Ovary (tissue), 3 donors: Measurements from ENCODE around the gene DDX18.

ENCODE experiments used
- EP300 ChIP-seq: sonication (generic); formaldehyde crosslinking; IDR thresholded peaks from one replicate; pipeline ENCODE4 v1.6.1; 2017; ENCODE audit warnings: antibody characterized with exemption
- TF ChIP-seq, protein P1 (sequence below), 3 donors: fragments of 450-650 bp in 2 of 3; fragments of 200-600 bp in 1 of 3; IDR thresholded peaks; one replicate each; pipeline versions ENCODE4 v1.5.1 to v1.8.0; 2016 to 2022; ENCODE audit warnings: antibody characterized with exemption in 3 of 3, mild to moderate bottlenecking in 1 of 3
- donor health status: DM: no; HTN: no; CAD: no.

DNA sequence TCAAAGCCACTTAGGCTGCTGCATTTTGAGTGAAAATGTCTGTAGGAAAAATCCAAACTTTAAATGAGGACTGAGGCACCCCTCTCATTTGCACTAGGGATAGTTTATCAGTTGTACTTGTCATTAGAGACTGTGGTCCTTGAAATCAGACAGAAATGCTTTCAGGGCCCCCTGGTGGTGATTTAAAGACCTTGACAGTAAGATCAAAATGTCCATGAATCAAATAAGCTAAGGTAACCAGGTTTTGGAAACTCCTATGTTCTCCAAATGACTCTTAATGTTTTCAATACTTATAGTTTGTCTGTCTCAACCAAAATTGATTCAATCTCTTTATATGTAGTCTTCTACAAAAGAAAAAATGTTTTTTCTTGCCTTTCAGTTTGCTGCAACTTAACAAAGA lies 28.8 kb upstream of the DDX18 start:
- TF ChIP-seq EP300, result no peak
- TF ChIP-seq, protein P1, sequence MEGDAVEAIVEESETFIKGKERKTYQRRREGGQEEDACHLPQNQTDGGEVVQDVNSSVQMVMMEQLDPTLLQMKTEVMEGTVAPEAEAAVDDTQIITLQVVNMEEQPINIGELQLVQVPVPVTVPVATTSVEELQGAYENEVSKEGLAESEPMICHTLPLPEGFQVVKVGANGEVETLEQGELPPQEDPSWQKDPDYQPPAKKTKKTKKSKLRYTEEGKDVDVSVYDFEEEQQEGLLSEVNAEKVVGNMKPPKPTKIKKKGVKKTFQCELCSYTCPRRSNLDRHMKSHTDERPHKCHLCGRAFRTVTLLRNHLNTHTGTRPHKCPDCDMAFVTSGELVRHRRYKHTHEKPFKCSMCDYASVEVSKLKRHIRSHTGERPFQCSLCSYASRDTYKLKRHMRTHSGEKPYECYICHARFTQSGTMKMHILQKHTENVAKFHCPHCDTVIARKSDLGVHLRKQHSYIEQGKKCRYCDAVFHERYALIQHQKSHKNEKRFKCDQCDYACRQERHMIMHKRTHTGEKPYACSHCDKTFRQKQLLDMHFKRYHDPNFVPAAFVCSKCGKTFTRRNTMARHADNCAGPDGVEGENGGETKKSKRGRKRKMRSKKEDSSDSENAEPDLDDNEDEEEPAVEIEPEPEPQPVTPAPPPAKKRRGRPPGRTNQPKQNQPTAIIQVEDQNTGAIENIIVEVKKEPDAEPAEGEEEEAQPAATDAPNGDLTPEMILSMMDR (IDR thresholded peaks at IDR 0.05), result no peak
